Lower leg skin (tissue), 4 donors: ENCODE results near the gene SLC5A10. TPM values are rescaled to one million over a fixed set of nuclear protein-coding genes. Genes with fewer than 3 reads are reported as not detected.

Source experiments
- DNase-seq, 2 donors: peaks; one replicate each; pipeline ENCODE4 v3.0.0-alpha.2; 2019; ENCODE audit warnings: low spot score in 2 of 2
- H3K4me3 ChIP-seq: fragments of 200-600 bp; sonication (generic); 2 replicates; pipeline ENCODE4 v1.5.1; 2017; ENCODE audit warnings: mild to moderate bottlenecking, low read depth; ENCODE audit not compliant: poor library complexity, severe bottlenecking
- CTCF ChIP-seq, 3 donors: fragments of 450-650 bp; IDR thresholded peaks; one replicate each; pipeline ENCODE4 v1.5.1; 2016; ENCODE audit warnings: antibody characterized with exemption in 3 of 3, mild to moderate bottlenecking in 3 of 3, moderate library complexity in 2 of 3
- POLR2A ChIP-seq, 2 donors: fragments of 450-650 bp; IDR thresholded peaks; one replicate each; pipeline ENCODE4 v1.6.1; 2016 to 2017; ENCODE audit warnings: antibody characterized with exemption in 2 of 2, mild to moderate bottlenecking in 1 of 2, moderate library complexity in 1 of 2
- WGBS, 2 donors: methylation state at CpG; one replicate each; pipeline ENCODE4 v1.1.5; 2018; 5-methylcytosine and 5-hydroxymethylcytosine counted together
- intact Hi-C: fragments of 100-400 bp; cut with DNase I; formaldehyde crosslinking; loops from one replicate; pipeline ENCODE4 v1.15.0; 2023; ENCODE audit warnings: low total_unique reads
- total RNA-seq, 4 donors: library from RNA; depleted of rRNA; stranded (reverse); fragments of >200 nt; gene quantifications; one replicate each; pipeline ENCODE4 v1.1.0, GENCODE V29; 2016

The SLC5A10 gene
- total RNA-seq, 4 donors from 2014 or later, result 0.32 to 1.4 (median 1.1) TPM

- no peak for DNase-seq
- no peak for TF ChIP-seq POLR2A (IDR thresholded peaks at IDR 0.05)
- no peak for TF ChIP-seq CTCF (IDR thresholded peaks at IDR 0.05)
- H3K4me3 ChIP-seq, result no peak overlapping the region
- 93 to 94% methylated on average over 13 of the region's 13 CpGs for WGBS, 2 donors
- intact Hi-C loops, result no loop called here
These were observed 23.6 kb downstream of the SLC5A10 start for GRCh38 chr17:18975597-18975996.

- intact Hi-C loops, result no loop called here
- H3K4me3 ChIP-seq, result no peak overlapping the region
- no peak for DNase-seq
- WGBS, 2 donors, result 58 to 76% methylated on average over 4 of the region's 4 CpGs
- no peak for TF ChIP-seq POLR2A (IDR thresholded peaks at IDR 0.05)
- no peak for TF ChIP-seq CTCF (IDR thresholded peaks at IDR 0.05)
These were observed 24.2 kb downstream of the SLC5A10 start for GRCh38 chr17:18976201-18976600.

GRCh38 chr17:18977021-18977420 is 25.1 kb downstream of the SLC5A10 start:
- TF ChIP-seq CTCF (IDR thresholded peaks at IDR 0.05), result no peak
- TF ChIP-seq POLR2A (IDR thresholded peaks at IDR 0.05), result no peak
- H3K4me3 ChIP-seq, result no peak overlapping the region
- intact Hi-C loops, result no loop called here
- DNase-seq, result no peak
- WGBS, 2 donors, result 72 to 74% methylated on average over 3 to 4 of the region's 4 CpGs

GRCh38 chr17:18977646-18978045 is 25.7 kb downstream of the SLC5A10 start:
- DNase-seq, result no peak

GRCh38 chr17:18978050-18978449 is 26.1 kb downstream of the SLC5A10 start:
- TF ChIP-seq CTCF (IDR thresholded peaks at IDR 0.05) (no peak), POLR2A (IDR thresholded peaks at IDR 0.05) (no peak)
- no peak for DNase-seq
- no peak overlapping the region for H3K4me3 ChIP-seq
- intact Hi-C loops, result no loop called here
- WGBS, 2 donors, result 70 to 88% methylated on average over 1 to 4 of the region's 13 CpGs

More at GRCh38 chr17:18977646-18978045, 25.7 kb downstream of the SLC5A10 start:
- WGBS, 2 donors, result 89 to 92% methylated on average over 13 to 17 of the region's 19 CpGs
- no peak for TF ChIP-seq POLR2A (IDR thresholded peaks at IDR 0.05)
- TF ChIP-seq CTCF (IDR thresholded peaks at IDR 0.05), result no peak
- intact Hi-C loops, result no loop called here
- H3K4me3 ChIP-seq, result no peak overlapping the region

GRCh38 chr17:18978655-18979054 is 26.7 kb downstream of the SLC5A10 start:
- TF ChIP-seq POLR2A (IDR thresholded peaks at IDR 0.05) (no peak), CTCF (IDR thresholded peaks at IDR 0.05) (no peak)
- intact Hi-C loops, result no loop called here
- WGBS, 2 donors, result 77 to 85% methylated on average over 14 to 17 of the region's 17 CpGs
- no peak overlapping the region for H3K4me3 ChIP-seq
- DNase-seq, result no peak
